Upper lobe of left lung (tissue), 6 donors: ENCODE results near the gene AGMO. TPM values are rescaled to one million over a fixed set of nuclear protein-coding genes. Genes with fewer than 3 reads are reported as not detected.
A peak's percentile ranks its signal among the peaks of the same experiment; 100 is the strongest.
"Not testable (repeated sequence)": the region's sequence is repeated elsewhere in the genome, so short reads cannot be mapped to it uniquely, and the experiment has no call there.

Source experiments
- ATAC-seq, 2 donors: fragments of 200-7000 bp; cut with Tn5 transposase; one replicate each; pipeline ENCODE4 v1.9.1; 2022; ENCODE audit warnings: mild to moderate bottlenecking in 2 of 2, moderate library complexity in 2 of 2; ENCODE audit not compliant: low FRiP score in 2 of 2
- DNase-seq, 2 donors: peaks; one replicate each; pipeline ENCODE4 v3.0.0-alpha.2; 2019 to 2020
- H3K27ac ChIP-seq, 4 donors: fragments of 200-600 bp; sonication (generic); one replicate each; pipeline ENCODE4 v1.5.1; 2016 to 2019
- H3K27me3 ChIP-seq, 4 donors: fragments of 200-600 bp; sonication (generic); one replicate each; pipeline ENCODE4 v1.5.1; 2017 to 2019
- H3K36me3 ChIP-seq, 4 donors: fragments of 200-600 bp; sonication (generic); one replicate each; pipeline ENCODE4 v1.5.1; 2016 to 2019
- H3K4me1 ChIP-seq, 4 donors: fragments of 200-600 bp; sonication (generic); one replicate each; pipeline ENCODE4 v1.5.1; 2018 to 2019
- H3K4me3 ChIP-seq, 4 donors: fragments of 200-600 bp; sonication (generic); one replicate each; pipeline ENCODE4 v1.5.1; 2017 to 2019; ENCODE audit warnings: mild to moderate bottlenecking in 2 of 4, moderate library complexity in 1 of 4
- H3K9me3 ChIP-seq, 4 donors: fragments of 200-600 bp; sonication (generic); one replicate each; pipeline ENCODE4 v1.5.1; 2018 to 2019
- EP300 ChIP-seq, 4 donors: sonication (generic); formaldehyde crosslinking; IDR thresholded peaks; one replicate each; pipeline ENCODE4 v1.5.1; 2017; ENCODE audit warnings: antibody characterized with exemption in 4 of 4, control low read depth in 2 of 4
- POLR2A ChIP-seq, 4 donors: fragments of 450-650 bp; IDR thresholded peaks; one replicate each; pipeline ENCODE4 v1.5.1; 2016 to 2017; ENCODE audit warnings: antibody characterized with exemption in 4 of 4, mild to moderate bottlenecking in 2 of 4
- POLR2AphosphoS5 ChIP-seq, 2 donors: sonication (generic); formaldehyde crosslinking; IDR thresholded peaks; one replicate each; pipeline ENCODE4 v1.5.1; 2017; ENCODE audit warnings: antibody characterized with exemption in 2 of 2
- WGBS, 2 donors: methylation state at CpG; one replicate each; pipeline ENCODE4 v1.1.5; 2017 to 2018; 5-methylcytosine and 5-hydroxymethylcytosine counted together
- total RNA-seq, 6 donors: library from RNA; depleted of rRNA in 4 of 6; stranded (reverse); fragments of >200 nt in 4 of 6; gene quantifications; one replicate each; pipeline versions ENCODE4 v1.1.0 to v1.2.1, GENCODE V29; 2016 to 2021
- TF ChIP-seq, protein P1 (sequence below), 6 experiments: fragments of 450-650 bp in 4 of 6; fragments of 200-600 bp in 2 of 6; sonication (generic) in 2 of 6; IDR thresholded peaks; one replicate each; pipeline ENCODE4 v1.5.1; 2016 to 2019; ENCODE audit warnings: antibody characterized with exemption in 6 of 6
- donor health status: DM: no; HTN: no; CAD: no; lungs with moderate emphysema.
- donor health status: DM: no; HTN: yes; CAD: no; lungs with severe emphysema.

Gene AGMO
- total RNA-seq, 6 donors from 2014 or later: 0.17 to 3.0 (median 0.20) TPM; not detected in 3

DNA sequence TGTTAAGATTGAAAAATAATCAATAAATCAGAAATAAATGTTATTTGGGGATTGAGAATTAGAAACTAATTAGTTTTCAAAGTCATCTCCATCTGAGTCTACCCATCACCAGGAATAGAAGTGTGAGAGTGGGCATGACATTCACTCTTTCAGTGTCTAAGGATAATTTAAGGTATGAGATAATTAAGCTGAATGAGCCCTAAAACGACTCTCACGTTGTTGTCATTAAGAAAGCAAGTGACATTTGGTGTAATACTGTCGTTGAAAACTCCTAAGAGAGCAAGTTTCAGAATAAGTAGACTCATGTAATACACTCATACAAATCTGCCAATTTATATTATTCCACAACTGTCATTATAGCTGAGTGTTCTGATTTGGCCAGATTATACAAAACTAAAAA is 7.1 kb downstream of the AGMO start:
- Histone ChIP-seq H3K27me3 (no peaks in the 10 kb centered on the region), H3K27ac (no peak overlapping the region), H3K36me3 (no peaks in the 10 kb centered on the region), H3K9me3 (no peaks in the 10 kb centered on the region), H3K4me3 (no peak overlapping the region), H3K4me1 (no peaks in the 10 kb centered on the region)
- 57 to 73% methylated on average over 3 of the region's 3 CpGs for WGBS, 2 donors
- ATAC-seq (no peak), DNase-seq (no peak)
- TF ChIP-seq POLR2AphosphoS5 (IDR thresholded peaks at IDR 0.05) (no peak), EP300 (IDR thresholded peaks at IDR 0.05) (no peak), POLR2A (IDR thresholded peaks at IDR 0.05) (no peak)
- TF ChIP-seq, protein P1, sequence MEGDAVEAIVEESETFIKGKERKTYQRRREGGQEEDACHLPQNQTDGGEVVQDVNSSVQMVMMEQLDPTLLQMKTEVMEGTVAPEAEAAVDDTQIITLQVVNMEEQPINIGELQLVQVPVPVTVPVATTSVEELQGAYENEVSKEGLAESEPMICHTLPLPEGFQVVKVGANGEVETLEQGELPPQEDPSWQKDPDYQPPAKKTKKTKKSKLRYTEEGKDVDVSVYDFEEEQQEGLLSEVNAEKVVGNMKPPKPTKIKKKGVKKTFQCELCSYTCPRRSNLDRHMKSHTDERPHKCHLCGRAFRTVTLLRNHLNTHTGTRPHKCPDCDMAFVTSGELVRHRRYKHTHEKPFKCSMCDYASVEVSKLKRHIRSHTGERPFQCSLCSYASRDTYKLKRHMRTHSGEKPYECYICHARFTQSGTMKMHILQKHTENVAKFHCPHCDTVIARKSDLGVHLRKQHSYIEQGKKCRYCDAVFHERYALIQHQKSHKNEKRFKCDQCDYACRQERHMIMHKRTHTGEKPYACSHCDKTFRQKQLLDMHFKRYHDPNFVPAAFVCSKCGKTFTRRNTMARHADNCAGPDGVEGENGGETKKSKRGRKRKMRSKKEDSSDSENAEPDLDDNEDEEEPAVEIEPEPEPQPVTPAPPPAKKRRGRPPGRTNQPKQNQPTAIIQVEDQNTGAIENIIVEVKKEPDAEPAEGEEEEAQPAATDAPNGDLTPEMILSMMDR (IDR thresholded peaks at IDR 0.05): no peak

DNA sequence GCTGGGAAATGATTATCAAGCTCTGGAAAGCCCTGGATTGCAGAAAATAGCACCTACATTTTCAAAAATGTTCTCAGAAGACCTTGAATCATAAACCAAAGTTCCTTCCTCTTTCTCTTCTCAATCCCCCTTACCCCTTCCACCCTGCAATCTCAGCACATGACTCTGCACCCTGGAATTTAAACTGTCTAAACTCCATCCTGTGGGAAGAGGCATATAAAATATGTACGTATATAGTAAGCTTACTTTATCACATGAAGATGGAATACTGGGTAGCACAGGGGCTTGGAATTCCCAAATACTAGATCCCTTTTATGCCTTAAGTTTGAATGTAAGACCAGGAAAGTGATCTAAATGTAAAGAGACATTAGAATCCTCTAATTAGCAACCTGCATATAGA is 7.7 kb downstream of the AGMO start:
- 55 to 79% methylated on average over 1 of the region's 1 CpG for WGBS, 2 donors
- no peaks in the 10 kb centered on the region for H3K36me3 ChIP-seq

GRCh38 chr7:15547320-15547719 is 14.5 kb downstream of the AGMO start:
- H3K36me3 ChIP-seq, ATAC-seq, H3K9me3 ChIP-seq, H3K27ac ChIP-seq, H3K4me1 ChIP-seq, H3K27me3 ChIP-seq: not testable (repeated sequence)
- DNase-seq: peak in 1 of 2 donors; percentile 52
- WGBS, 2 donors: 97 to 98% methylated on average over 21 to 25 of the region's 29 CpGs
- peak overlapping the region in 1 of 4 donors; percentile 27 for H3K4me3 ChIP-seq

More for the DNA sequence above, 7.7 kb downstream of the AGMO start:
- Histone ChIP-seq H3K9me3 (no peaks in the 10 kb centered on the region), H3K27me3 (no peaks in the 10 kb centered on the region), H3K4me1 (no peaks in the 10 kb centered on the region), H3K27ac (no peak overlapping the region), H3K4me3 (no peak overlapping the region)
- no peak for DNase-seq
- ATAC-seq: no peak
- TF ChIP-seq POLR2AphosphoS5 (IDR thresholded peaks at IDR 0.05) (no peak), EP300 (IDR thresholded peaks at IDR 0.05) (no peak), POLR2A (IDR thresholded peaks at IDR 0.05) (no peak)
- TF ChIP-seq, protein P1 (IDR thresholded peaks at IDR 0.05): no peak

- H3K27ac ChIP-seq: no peak overlapping the region
- H3K4me3 ChIP-seq: no peak overlapping the region
- no peaks in the 10 kb centered on the region for H3K27me3 ChIP-seq
- no peaks in the 10 kb centered on the region for H3K36me3 ChIP-seq
- DNase-seq (no peak), ATAC-seq (peak in 1 of 2 donors; percentile 62)
- no peaks in the 10 kb centered on the region for H3K9me3 ChIP-seq
- H3K4me1 ChIP-seq: no peaks in the 10 kb centered on the region
- 92 to 96% methylated on average over 2 of the region's 2 CpGs for WGBS, 2 donors
- no peak for TF ChIP-seq POLR2A (IDR thresholded peaks at IDR 0.05)
- TF ChIP-seq EP300 (IDR thresholded peaks at IDR 0.05): no peak
- TF ChIP-seq, protein P1 (IDR thresholded peaks at IDR 0.05): no peak
- no peak for TF ChIP-seq POLR2AphosphoS5 (IDR thresholded peaks at IDR 0.05)
These were observed 15.5 kb downstream of the AGMO start for GRCh38 chr7:15546272-15546792.

DNA sequence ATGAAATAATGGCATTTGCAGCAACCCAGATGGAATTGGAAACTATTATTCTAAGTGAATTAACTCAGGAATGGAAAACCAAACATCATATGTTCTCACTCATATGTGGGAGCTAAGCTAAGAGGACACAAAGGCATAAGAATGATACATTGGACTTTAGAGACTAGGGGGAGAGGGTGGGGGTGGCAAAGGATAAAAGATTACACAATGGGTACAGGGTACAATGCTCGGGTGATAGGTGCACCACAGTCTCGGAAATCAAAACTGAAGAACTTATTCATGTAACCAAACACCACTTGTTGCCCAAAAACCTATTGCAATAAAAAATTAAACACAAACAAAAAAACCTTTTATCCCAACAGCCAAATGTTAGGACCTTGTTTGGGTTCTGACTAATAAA is 17.8 kb downstream of the AGMO start:
- Histone ChIP-seq H3K4me1 (no peaks in the 10 kb centered on the region), H3K4me3 (no peak overlapping the region), H3K27me3 (no peaks in the 10 kb centered on the region), H3K27ac (no peak overlapping the region), H3K9me3 (peaks cover 0 to 3% (median 0%) of the 10 kb centered on the region in 4 donors), H3K36me3 (no peaks in the 10 kb centered on the region)
- WGBS, 2 donors: 77 to 85% methylated on average over 2 of the region's 2 CpGs
- DNase-seq: no peak
- no peak for ATAC-seq
- TF ChIP-seq, protein P1 (IDR thresholded peaks at IDR 0.05): no peak
- TF ChIP-seq POLR2AphosphoS5 (IDR thresholded peaks at IDR 0.05) (no peak), EP300 (IDR thresholded peaks at IDR 0.05) (no peak), POLR2A (IDR thresholded peaks at IDR 0.05) (no peak)
